Epidermal melanocyte (primary cell): ENCODE results near the gene FLNA.
"Not testable (repeated sequence)": the region's sequence is repeated elsewhere in the genome, so short reads cannot be mapped to it uniquely, and the experiment has no call there.

Experiments used
- DNase-seq: peaks from one replicate; pipeline ENCODE4 v3.0.0; 2011; ENCODE audit warnings: low spot score; ENCODE audit not compliant: insufficient read length

The FLNA gene

DNA sequence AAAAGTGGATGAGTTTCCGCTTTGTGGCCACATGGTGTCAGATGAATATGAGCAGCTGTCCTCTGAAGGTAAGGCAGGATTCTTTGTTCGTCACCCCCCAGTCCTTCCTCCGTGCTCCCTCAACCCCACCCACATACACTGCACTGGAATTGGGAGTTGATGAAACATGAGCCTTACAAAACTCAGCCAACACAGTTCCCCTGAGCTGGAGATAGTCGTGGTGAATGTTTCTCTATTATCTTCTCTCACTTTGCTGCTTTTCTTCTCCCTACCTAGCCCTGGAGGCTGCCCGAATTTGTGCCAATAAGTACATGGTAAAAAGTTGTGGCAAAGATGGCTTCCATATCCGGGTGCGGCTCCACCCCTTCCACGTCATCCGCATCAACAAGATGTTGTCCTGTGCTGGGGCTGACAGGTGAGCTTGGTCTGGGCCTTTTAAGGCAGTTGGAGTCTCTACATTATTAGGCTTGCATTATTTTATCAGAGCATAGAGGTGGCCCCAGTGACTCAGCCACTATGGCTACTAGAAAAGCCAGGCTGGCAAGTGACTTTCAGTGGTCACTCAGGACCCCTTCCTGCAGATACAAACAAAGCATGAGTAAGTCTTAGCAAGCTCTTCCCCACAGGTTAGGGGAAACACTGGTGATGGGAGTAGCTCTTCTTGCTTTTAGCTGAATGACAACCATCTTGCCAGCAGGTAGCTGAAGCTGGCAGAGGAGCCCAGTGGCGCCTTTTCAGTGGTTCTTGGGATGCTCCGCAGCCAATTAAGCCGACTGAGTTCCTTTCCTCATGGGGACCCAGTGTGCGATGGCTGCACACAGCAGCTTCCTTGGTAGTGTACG is 25.3 kb upstream of the FLNA start:
- no peak for DNase-seq

DNA sequence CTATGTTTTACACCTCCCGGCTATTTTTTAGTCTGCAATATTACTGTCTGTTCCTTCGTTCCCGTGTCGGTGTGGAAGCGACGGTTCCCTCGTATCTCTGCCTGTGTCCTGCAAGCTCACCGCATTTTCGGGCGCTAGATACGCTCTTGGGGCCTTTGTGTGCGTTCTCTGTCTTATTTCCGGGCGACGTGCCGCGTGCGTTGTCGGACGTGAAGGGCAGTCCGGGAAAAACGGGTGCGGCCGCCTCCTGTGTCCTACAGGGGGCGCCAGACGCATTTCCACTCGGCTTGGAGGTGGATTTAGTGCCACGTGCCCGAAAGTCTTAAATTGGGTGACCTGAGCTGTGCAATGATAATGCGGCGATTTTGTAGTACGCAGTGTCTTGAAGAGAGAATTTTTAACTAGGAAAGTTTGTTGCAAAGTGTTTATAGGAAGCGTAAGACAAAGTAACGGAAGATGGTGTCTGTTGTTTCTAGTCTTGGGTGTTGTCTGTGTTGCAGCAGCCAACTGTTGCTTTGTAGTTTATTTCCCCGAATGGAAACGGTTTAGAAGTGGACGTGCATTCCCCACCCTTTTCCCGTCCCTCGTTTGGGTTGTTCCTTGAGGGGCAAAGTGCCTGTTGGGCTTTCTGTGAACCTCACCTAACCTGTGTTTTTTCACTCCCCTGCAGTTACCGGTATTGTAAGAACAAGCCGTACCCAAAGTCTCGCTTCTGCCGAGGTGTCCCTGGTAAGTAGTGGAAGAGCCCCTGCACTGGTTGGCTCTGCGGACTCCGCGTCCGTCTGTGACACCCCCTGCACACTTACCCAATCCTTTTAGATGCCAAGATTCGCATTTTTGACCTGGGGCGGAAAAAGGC is 24.5 kb upstream of the FLNA start:
- DNase-seq = peak; percentile 28

DNA sequence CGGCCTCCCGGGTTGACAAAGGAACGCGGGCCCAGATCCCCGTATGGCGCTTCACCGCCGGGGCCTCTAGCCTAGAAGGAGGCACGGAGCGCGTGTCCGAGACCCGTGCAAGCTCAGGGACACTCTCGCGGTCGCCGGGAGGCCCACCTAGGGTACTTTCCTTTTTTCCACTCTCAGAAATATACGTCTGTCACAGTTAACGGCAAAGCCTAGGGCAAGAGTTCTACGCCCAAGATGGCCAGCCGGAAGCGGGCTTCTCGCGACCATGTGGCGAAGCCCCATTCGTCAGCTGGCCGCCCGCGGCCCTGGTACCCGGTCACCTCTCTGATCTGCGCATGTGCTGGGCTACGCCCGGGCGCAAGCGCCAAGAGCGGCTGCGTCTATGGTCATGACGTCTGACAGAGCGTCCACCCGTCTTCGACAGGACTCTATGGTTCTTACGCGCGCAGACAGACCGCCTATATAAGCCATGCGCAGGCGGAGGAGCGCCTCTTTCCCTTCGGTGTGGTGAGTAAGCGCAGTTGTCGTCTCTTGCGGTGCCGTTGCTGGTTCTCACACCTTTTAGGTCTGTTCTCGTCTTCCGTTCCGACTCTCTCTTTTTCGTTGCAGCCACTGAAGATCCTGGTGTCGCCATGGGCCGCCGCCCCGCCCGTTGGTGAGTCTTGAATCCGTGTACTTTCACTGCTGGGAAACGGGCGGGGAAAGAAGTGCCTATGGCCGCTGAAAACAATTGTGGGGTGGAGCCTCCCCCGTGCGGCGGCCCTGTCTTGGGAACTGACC is 23.6 kb upstream of the FLNA start, which contains the start of gene RPL10:
Gene RPL10, plus strand, starts transcription at position 490 of the 780 bp plus-strand sequence. Its CDS starts 143 bp downstream, at position 633.
- DNase-seq = peak; percentile 92

DNA sequence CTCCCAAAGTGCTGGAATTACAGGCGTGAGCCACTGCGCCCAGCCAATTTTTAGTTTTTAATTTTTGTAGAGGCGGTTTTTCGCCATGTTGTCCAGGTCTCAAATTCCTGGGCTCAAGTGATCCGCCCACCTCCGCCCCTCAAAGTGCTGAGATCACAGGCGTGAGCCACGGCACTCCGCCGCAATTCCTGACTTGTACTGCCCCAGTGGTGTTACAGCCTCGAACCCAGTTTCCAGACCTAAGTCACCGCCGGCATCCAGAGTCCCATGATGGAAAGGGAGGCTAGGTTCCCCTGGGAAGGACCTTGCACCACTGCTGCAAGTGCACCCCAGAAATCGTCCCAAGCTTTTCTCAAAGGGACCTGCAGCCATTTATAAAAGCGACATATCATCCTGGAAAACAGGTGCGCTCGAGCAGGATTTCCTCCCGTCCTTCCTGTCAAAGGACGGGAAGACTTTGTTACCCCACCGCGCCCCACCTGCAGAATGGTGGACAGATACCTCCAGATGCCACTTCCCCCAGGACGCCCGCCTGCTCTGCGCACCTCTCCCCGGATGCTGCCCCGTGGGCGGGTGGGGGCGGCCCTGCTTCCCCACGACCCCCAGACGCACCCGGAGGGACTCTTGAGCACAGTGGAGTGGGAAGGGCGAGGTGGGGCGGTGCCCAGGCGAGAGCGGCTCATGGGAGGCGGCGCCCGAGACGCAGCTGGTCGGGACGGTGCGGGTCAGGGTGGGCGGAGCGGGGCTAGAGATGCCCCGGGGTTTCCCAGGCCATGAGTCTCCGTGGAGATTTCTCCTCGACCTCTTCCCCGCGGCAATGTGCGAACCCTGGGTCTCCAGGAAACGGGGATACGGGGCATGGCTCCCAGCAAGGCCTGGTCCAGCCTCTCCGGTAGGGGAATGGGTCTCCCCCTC is 22.8 kb upstream of the FLNA start:
- peak; percentile 29 for DNase-seq

DNA sequence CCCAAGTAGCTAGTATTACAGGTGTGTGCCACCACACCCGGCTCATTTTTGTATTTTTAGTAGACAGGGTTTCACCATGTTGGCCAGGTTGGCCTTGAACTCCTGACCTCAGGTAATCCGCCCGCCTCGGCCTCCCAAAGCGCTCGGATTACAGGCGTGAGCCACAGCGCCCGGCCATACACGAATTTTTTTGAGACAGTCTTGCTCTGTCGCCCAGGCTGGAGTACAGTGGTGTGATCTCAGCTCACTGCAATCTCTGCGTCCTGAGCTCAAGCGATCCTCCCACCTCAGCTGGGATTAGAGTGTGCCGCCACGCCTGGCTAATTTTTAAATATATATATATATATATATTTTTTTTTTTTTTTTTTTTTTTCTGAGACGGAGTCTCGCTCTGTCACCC is 21.9 kb upstream of the FLNA start:
- not testable (repeated sequence) for DNase-seq

DNA sequence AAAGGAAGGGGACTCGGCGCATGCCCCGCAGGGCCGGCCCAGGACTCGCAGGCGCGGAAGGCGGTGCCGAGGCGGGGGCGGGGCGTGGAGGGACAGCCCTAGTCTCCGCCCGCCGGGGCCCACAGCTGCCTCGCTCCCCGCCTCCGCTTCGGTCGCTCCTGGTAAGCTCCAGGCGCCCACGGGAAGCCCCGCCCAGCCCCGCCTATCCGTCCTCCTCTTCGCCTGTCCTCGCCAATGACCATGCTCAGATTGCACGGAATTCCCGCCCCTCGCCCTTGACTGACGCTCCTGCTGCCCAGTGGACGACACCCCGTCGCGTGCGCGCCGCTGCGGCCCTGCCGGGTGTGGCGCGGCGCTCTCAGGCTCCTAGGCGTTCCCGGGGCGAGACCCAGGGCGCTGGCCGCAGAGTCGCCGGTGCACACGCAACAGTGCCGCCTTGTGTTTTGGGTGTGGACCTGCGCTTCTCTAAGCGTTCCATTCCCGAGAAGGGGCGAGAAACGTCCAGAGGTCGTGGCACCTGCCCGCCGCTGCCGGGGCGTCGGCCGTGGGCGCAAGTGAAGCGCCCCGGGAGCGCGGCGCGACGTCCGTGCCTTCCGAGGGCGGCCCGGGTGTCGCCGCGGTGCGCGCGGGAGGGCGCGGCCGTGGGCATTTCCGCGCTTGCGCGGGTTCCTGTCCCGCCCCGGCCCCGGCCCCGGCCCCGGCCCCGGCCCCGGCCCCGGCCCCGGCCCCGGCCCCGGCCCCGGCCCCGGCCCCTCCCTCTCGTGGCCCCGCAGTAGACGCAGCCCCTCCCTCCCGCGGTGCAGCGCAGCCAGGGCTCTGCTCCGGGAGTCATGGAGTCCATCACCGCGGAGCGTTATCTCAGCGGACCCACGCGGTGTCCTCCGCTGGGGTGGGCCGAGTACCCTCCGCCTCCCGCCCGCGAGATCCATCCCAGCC is 15.6 kb upstream of the FLNA start:
- DNase-seq = not testable (repeated sequence)

DNA sequence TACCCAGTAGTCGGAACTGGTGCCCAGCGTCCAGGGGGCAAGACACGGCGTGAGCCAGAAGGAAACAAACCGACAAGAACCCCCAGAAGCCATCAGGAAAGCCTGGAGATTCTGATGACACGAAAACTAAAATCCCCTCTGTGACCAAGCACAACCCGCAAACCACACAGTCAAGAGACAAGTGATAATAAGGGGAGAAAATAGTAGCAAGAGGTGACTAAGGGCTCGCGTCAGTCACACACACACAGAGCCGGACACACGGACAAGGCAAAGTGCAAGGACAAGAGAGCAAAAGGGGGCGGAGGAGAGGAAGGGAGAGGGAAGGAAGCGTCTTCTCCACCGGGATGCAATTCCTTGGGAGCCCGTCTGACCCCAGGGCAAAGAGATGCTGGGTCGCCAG is 14.2 kb upstream of the FLNA start:
- not testable (repeated sequence) for DNase-seq

DNA sequence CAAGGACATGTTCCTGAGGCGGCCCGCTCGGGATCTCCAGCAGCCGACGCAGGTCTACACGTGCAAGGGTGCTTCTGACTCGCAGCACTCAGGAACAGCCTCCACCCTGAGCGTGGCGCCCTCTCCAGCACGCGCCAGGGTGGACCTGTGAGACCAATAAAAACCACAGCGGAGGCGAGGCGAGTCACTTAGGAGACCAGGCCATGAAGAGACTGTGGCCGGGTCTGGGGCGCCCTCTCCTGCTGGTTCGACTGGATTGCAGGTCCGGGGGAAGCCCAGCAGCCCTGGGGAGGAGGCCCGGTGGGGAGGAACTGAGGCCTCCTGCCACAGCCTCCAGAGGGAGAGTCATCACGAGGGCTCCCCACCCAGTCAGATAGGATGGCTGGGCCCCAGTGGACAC is 13.7 kb upstream of the FLNA start:
- not testable (repeated sequence) for DNase-seq

DNA sequence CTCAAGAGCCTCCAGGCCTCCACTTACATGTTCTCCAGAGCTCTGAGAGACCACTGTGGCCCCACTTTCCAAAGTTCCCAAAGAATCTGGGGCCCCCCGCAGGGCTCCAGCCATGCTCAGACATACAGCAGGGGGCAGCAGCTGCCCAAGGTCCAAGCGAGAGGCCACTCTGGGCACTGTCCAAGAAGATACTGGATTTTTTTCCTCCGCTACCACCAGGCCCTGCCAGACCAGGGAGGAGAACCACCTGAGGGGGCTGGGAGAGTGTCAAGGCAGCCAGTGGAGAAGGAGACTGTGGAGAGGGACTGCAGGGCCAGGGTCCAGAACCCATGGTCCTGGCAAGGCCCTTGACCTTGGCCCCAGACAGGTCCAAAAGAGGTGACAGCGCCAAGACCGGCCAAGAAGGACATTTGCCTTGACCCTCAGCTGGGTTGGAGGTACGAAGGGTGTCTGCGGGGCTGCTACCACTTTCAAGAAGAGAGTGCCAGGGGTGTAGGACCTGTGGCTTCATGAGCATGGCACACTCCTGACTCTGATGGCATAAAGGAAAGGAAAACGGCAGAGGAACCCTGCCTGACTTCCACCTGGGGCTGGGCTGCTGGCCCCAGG is 10.0 kb upstream of the FLNA start:
- no peak for DNase-seq

DNA sequence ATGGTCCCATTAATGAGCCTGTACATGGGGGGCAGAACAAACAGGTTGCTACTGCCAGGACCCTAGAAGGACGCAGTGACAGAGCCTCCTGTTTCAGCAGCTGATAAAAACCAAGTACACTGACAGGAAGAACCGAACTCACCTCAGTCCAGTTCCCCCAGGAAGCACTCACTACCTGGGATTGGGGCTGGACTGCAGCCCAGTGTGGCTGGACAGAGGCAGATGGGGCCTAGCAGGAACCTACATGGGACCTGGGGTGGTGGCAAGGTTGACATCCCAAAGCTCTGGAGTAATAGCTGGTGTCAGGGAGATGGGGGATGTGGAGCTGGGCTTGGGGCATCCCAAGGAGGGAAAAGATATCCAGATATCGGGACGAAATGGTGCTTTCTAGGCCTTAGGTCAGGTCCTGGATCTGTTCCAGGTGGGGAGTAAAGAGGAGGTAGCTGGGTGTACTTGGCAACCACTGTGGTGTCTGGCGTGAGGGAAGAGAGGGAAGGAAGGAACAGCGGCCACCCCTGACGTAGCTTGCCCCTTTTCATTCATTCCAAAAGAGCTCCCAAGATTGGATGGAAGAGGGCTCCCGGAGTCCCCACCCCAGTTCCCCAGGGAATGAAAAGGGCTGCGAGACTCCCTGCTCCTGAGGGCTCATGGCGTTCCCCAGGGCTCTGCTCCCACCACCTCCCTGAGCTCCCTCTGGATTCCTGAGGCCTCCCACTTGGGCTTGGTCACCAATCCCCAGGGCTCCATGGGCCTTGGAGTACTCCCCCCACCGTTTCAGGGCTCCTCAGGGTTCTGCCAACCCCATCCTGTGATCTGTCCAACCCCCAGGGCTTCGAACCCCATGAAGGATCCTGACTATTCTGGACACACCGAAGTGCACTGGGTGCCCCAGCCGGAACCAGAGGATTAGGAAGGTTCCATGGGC is 9.2 kb upstream of the FLNA start:
- DNase-seq = no peak

DNA sequence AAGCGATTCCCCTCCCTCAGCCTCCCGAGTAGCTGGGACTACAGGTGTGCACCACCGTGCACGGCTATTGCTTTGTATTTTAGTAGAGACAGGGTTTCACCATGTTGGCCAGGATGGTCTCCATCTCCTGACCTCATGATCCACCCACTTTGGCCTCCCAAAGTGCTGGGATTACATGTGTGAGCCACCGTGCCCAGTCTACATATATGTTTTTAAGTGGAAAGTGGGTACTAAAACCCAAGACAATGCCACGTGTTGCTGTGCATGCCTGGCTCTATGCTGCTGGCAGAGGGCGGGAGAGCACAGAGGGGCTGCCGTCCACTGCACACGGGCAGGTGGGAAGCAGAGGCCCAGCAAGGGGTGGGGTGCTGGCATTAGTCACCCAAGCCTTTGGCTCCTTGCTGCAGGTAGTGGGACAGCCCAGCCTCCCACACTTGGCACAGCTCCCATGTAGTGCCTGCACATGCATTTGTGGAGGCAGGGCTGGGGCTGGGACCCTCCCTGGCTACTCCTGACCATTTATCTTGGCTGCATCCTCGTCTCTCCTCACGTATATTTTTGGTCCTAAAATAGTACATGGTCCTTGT is 8.1 kb upstream of the FLNA start:
- no peak for DNase-seq

DNA sequence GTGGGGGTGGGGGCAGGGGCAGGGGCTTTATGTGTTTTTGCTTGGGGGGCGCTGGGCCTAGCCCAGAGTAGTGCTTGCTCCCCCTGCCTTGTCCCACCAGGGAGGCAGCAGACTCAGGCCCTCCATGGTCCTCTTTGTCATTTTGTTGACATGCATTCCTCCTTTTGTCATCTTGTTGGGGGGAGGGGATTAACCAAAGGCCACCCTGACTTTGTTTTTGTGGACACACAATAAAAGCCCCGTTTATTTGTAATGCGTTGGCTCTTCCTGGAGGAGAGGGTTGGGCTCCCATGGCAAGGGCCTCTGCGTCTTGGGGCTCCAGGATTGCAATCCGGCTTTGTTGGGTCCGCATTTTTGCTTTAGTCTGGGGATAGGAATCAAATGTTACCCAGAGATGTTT is 6.8 kb upstream of the FLNA start:
- DNase-seq = no peak

DNA sequence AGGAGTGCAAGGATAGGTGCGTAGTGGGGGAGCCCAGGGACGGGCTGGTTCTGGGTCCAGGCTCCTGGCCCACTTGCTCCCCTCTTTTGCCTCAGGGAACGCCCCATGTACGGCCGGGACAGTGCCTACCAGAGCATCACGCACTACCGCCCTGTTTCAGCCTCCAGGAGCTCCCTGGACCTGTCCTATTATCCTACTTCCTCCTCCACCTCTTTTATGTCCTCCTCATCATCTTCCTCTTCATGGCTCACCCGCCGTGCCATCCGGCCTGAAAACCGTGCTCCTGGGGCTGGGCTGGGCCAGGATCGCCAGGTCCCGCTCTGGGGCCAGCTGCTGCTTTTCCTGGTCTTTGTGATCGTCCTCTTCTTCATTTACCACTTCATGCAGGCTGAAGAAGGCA is 6.4 kb upstream of the FLNA start:
- DNase-seq = no peak

DNA sequence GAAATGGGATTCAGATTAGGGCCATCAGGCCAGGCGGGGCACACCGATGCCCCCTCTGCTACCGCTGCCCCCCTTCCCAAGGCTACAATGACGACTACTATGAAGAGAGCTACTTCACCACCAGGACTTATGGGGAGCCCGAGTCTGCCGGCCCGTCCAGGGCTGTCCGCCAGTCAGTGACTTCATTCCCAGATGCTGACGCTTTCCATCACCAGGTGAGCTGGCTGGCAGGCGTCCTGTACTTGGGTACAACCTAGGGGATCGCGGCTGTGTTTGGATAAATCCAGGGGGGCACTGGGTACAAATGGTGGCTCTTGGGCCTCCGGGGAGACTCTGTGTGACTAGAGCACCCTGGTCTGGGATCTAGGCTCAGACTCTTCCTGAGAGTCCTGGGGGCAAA is 5.7 kb upstream of the FLNA start:
- no peak for DNase-seq

DNA sequence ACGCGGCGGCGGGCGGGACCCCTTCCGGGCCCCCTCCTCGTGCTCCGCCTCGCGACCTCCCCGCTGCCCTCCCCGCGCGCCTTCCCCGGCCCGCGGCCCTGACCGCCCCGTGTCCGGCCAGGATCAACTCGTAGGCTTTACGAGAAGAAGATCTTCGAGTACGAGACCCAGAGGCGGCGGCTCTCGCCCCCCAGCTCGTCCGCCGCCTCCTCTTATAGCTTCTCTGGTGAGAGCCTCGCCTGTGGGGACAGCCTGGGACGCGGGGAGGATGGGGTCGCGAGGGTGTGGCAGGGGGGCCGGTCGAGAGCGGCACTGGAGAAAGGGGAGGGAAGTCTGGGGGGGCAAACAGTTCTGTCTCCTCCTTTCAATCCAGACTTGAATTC is 5.1 kb upstream of the FLNA start:
- no peak for DNase-seq

DNA sequence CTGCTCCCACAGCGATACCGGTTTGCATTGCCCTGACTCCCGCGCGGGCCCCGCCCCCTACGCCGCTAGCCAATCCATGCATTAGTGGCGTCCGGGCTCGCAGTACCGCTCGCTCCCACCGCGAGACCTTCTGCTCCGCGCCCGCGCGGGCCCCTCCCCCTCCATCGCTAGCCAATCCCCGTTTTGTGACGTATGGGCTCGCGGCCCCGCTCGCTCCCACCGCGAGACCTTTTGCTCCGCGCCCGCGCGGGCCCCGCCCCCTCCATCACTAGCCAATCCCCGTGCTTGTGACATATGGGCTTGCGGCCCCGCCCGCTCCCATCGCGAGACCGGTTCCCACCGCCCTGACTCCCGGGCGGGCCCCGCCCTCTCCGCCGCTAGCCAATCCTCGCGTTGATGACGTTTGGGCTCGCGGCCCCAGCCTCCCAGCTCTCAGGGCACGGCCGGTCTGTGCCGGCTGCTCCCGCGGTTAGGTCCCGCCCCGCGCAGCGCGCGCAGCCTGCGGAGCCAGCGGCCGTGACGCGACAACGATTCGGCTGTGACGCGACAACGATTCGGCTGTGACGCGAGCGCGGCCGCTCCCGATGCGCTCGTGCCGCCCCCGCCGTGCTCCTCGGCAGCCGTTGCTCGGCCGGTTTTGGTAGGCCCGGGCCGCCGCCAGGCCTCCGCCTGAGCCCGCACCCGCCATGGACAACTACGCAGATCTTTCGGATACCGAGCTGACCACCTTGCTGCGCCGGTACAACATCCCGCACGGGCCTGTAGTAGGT is 4.5 kb upstream of the FLNA start, which contains the start of gene EMD:
Gene EMD, plus strand, starts transcription at position 497 of the 770 bp plus-strand sequence. Its CDS starts 190 bp downstream, at position 687.
- DNase-seq = peak; percentile 67
